Measurements from ENCODE around the gene OPCML.

The OPCML gene

DNA sequence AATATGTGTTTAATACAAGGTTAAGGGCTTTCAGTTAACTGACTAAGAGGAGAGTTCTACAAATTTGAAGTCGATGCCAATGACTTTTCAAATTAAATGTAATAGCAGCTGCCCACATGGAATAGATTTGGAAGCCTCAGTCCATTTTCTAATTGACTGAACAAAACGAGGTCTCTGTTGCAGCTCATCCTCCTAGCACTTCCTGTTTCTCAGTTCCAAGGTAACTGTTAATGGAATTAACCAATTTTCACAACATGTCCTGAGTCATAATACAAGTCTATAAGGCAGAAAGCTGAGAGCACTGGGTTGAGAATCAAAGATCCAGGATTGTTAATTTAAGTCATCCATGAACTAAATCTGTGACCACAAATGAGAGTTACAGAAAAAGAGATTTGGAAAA lies 177.2 kb downstream of the OPCML start:
- H3K4me1 Mint-ChIP-seq (ENCODE audit: low read depth): no peaks in the 10 kb centered on the region
- no peak for DNase-seq
- H3K27me3 Mint-ChIP-seq: no peaks in the 10 kb centered on the region
- H3K4me3 Mint-ChIP-seq: no peak overlapping the region
- H3K9me3 Mint-ChIP-seq: peaks cover 4% of the 10 kb centered on the region
- H3K36me3 Mint-ChIP-seq (ENCODE audit: low read depth): no peaks in the 10 kb centered on the region
- H3K27ac Mint-ChIP-seq: no peak overlapping the region

DNA sequence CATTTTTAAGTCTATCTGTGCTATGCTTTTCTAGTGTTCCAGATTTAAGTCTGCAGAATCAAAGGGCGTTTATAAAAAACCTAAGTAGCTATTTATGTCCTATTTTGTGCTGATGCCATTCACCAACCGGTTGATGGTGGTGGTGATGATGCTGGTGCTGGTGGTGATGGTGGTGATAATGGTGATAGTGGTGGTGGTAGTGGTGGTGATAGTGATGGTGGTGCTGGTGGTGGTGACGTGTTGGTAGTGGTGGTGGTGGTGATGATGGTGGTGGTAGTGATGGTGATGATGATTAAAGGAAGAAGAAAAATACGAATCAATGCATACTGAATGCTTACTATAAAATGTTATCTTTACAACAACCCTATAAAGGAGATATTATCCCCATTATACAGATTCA lies 178.2 kb downstream of the OPCML start:
- no peaks in the 10 kb centered on the region for H3K4me1 Mint-ChIP-seq (ENCODE audit: low read depth)
- H3K27me3 Mint-ChIP-seq: no peaks in the 10 kb centered on the region
- H3K36me3 Mint-ChIP-seq (ENCODE audit: low read depth): no peaks in the 10 kb centered on the region
- no peak overlapping the region for H3K27ac Mint-ChIP-seq
- no peak for DNase-seq
- no peak overlapping the region for H3K4me3 Mint-ChIP-seq
- peaks cover 4% of the 10 kb centered on the region for H3K9me3 Mint-ChIP-seq

GRCh38 chr11:133350045-133350444 lies 182.3 kb downstream of the OPCML start:
- Mint-ChIP-seq H3K36me3 (ENCODE audit: low read depth) (no peaks in the 10 kb centered on the region), H3K4me1 (ENCODE audit: low read depth) (no peaks in the 10 kb centered on the region), H3K27ac (no peak overlapping the region), H3K27me3 (no peaks in the 10 kb centered on the region), H3K4me3 (no peak overlapping the region), H3K9me3 (peaks cover 4% of the 10 kb centered on the region)
- no peak for DNase-seq

GRCh38 chr11:133347988-133348387 lies 184.3 kb downstream of the OPCML start:
- no peaks in the 10 kb centered on the region for H3K4me1 Mint-ChIP-seq (ENCODE audit: low read depth)
- no peak for DNase-seq
- H3K4me3 Mint-ChIP-seq: no peak overlapping the region
- H3K36me3 Mint-ChIP-seq (ENCODE audit: low read depth): no peaks in the 10 kb centered on the region
- H3K27ac Mint-ChIP-seq: no peak overlapping the region
- H3K9me3 Mint-ChIP-seq: no peaks in the 10 kb centered on the region
- no peaks in the 10 kb centered on the region for H3K27me3 Mint-ChIP-seq

GRCh38 chr11:133346137-133346536 lies 186.2 kb downstream of the OPCML start:
- Mint-ChIP-seq H3K27me3 (no peaks in the 10 kb centered on the region), H3K9me3 (no peaks in the 10 kb centered on the region), H3K27ac (no peak overlapping the region), H3K36me3 (ENCODE audit: low read depth) (no peaks in the 10 kb centered on the region), H3K4me1 (ENCODE audit: low read depth) (no peaks in the 10 kb centered on the region), H3K4me3 (no peak overlapping the region)
- no peak for DNase-seq

GRCh38 chr11:133343951-133344350 lies 188.3 kb downstream of the OPCML start:
- Mint-ChIP-seq H3K36me3 (ENCODE audit: low read depth) (no peaks in the 10 kb centered on the region), H3K27me3 (no peaks in the 10 kb centered on the region), H3K4me1 (ENCODE audit: low read depth) (no peaks in the 10 kb centered on the region), H3K4me3 (no peak overlapping the region), H3K9me3 (no peaks in the 10 kb centered on the region), H3K27ac (no peak overlapping the region)
- no peak for DNase-seq

GRCh38 chr11:133339495-133340140 lies 192.7 kb downstream of the OPCML start:
- H3K4me3 Mint-ChIP-seq: no peak overlapping the region
- no peaks in the 10 kb centered on the region for H3K4me1 Mint-ChIP-seq (ENCODE audit: low read depth)
- no peaks in the 10 kb centered on the region for H3K27me3 Mint-ChIP-seq
- DNase-seq: no peak
- peaks cover 6% of the 10 kb centered on the region for H3K9me3 Mint-ChIP-seq
- no peaks in the 10 kb centered on the region for H3K36me3 Mint-ChIP-seq (ENCODE audit: low read depth)
- H3K27ac Mint-ChIP-seq: no peak overlapping the region

GRCh38 chr11:133338588-133338987 lies 193.7 kb downstream of the OPCML start:
- Mint-ChIP-seq H3K4me3 (no peak overlapping the region), H3K27me3 (no peaks in the 10 kb centered on the region), H3K9me3 (peaks cover 6% of the 10 kb centered on the region), H3K27ac (no peak overlapping the region), H3K36me3 (ENCODE audit: low read depth) (no peaks in the 10 kb centered on the region), H3K4me1 (ENCODE audit: low read depth) (no peaks in the 10 kb centered on the region)
- DNase-seq: no peak

DNA sequence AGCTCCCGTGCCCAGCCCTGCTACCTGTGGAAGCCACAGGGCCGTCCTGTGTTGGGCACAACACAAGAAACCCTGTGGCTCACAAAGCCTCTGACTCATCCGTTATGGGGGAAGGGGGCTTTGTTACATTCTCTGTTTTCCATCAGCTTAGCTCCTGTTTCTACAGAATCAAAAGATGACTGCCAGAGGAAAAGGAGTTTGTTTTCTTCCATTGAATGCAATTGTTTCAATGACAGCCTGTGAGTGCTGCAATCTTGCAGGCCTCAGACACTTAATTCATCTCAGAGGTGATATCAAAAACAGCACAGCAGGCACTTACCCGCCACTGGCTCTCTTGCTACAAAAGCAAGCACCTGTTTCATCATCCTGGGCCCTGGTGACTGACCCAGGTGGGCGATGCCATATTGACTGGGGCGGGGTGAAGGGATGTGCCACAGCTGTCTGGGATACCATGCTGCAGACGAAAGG lies 194.3 kb downstream of the OPCML start:
- DNase-seq: no peak
- Mint-ChIP-seq H3K9me3 (peaks cover 6% of the 10 kb centered on the region), H3K4me1 (ENCODE audit: low read depth) (no peaks in the 10 kb centered on the region), H3K27me3 (no peaks in the 10 kb centered on the region), H3K4me3 (no peak overlapping the region), H3K27ac (no peak overlapping the region), H3K36me3 (ENCODE audit: low read depth) (no peaks in the 10 kb centered on the region)

- Mint-ChIP-seq H3K36me3 (ENCODE audit: low read depth) (no peaks in the 10 kb centered on the region), H3K4me3 (no peak overlapping the region), H3K4me1 (ENCODE audit: low read depth) (no peaks in the 10 kb centered on the region), H3K27me3 (no peaks in the 10 kb centered on the region), H3K27ac (no peak overlapping the region), H3K9me3 (peaks cover 11% of the 10 kb centered on the region)
- DNase-seq: no peak
Observed at GRCh38 chr11:133337193-133337592, 195.1 kb downstream of the OPCML start.

GRCh38 chr11:133331031-133331430 lies 201.3 kb downstream of the OPCML start:
- no peak overlapping the region for H3K27ac Mint-ChIP-seq
- DNase-seq: no peak
- no peak overlapping the region for H3K4me3 Mint-ChIP-seq
- peaks cover 7% of the 10 kb centered on the region for H3K9me3 Mint-ChIP-seq
- no peaks in the 10 kb centered on the region for H3K27me3 Mint-ChIP-seq
- H3K4me1 Mint-ChIP-seq (ENCODE audit: low read depth): no peaks in the 10 kb centered on the region
- no peaks in the 10 kb centered on the region for H3K36me3 Mint-ChIP-seq (ENCODE audit: low read depth)

DNA sequence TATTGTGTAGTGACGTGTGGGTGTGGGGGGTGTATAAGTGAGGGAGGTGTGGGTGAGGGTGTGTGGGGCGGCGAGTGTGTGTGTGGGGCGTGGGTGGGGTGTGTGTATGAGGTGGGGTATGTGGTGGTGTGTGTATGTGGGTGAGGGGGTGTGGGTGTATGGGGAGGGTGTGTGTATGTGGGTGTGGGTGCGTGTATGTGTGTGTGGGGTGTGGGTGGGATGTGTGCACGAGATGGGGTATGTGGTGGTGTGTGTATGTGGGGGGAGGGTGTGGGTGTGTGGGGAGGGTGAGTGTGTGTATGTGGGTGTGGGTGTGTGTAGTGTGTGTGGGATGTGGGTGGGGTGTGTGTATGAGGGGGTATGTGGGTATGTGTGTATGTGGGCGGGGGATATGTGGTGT lies 205.5 kb downstream of the OPCML start:
- no peak for DNase-seq
- Mint-ChIP-seq H3K9me3 (peaks cover 3% of the 10 kb centered on the region), H3K27ac (no peak overlapping the region), H3K36me3 (ENCODE audit: low read depth) (no peaks in the 10 kb centered on the region), H3K4me1 (ENCODE audit: low read depth) (no peaks in the 10 kb centered on the region), H3K4me3 (no peak overlapping the region), H3K27me3 (no peaks in the 10 kb centered on the region)

DNA sequence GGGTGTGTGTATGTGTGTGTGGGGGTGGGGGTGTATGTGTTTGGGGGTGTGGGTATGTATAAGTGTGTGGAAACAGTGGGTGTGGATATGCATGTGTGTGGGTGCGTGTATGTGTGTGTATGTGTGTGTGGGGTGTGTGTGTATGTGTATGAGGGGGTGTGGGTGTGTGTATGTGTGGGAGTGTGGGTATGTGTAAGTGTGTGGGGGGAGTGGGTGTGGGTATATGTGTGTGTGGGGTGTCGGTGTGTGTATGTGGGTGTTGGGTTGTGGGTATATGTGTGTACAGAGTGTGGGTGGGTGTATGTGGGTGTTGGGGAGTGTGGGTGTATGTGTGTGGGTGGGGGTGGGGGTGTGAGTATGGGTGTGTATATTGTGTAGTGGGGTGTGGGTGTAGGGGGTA lies 206.0 kb downstream of the OPCML start:
- DNase-seq: no peak
- Mint-ChIP-seq H3K36me3 (ENCODE audit: low read depth) (no peaks in the 10 kb centered on the region), H3K27me3 (no peaks in the 10 kb centered on the region)

DNA sequence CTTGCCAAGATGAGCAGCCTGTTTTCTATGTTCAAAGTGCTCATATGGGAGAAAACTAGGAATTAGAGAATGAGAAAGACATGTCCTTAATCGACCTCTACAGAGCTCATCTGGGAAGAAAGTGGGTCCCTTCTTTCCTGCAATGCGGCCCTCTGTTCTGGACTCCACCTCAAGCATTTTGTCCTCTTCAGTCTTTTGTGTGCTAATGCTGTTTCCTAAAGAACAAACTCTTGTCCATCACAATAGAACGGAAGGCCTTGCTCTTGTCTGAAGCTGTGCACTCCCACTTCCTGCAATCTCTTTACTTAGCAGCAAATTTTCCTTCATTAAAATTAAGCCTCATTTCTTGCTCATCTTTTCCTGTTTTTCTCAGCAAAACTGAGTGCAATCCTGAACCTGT lies 206.6 kb downstream of the OPCML start:
- DNase-seq: no peak
- Mint-ChIP-seq H3K9me3 (peaks cover 3% of the 10 kb centered on the region), H3K4me1 (ENCODE audit: low read depth) (no peaks in the 10 kb centered on the region), H3K4me3 (no peak overlapping the region), H3K27ac (no peak overlapping the region), H3K36me3 (ENCODE audit: low read depth) (no peaks in the 10 kb centered on the region), H3K27me3 (no peaks in the 10 kb centered on the region)

More for the DNA sequence above, 206.0 kb downstream of the OPCML start:
- H3K4me3 Mint-ChIP-seq: no peak overlapping the region
- no peak overlapping the region for H3K27ac Mint-ChIP-seq
- H3K4me1 Mint-ChIP-seq (ENCODE audit: low read depth): no peaks in the 10 kb centered on the region
- H3K9me3 Mint-ChIP-seq: peaks cover 3% of the 10 kb centered on the region

- Mint-ChIP-seq H3K27ac (no peak overlapping the region), H3K9me3 (peaks cover 3% of the 10 kb centered on the region), H3K4me1 (ENCODE audit: low read depth) (no peaks in the 10 kb centered on the region), H3K27me3 (no peaks in the 10 kb centered on the region), H3K4me3 (no peak overlapping the region), H3K36me3 (ENCODE audit: low read depth) (no peaks in the 10 kb centered on the region)
- no peak for DNase-seq
Observed at GRCh38 chr11:133323354-133323753, 208.9 kb downstream of the OPCML start.

- no peaks in the 10 kb centered on the region for H3K4me1 Mint-ChIP-seq (ENCODE audit: low read depth)
- no peaks in the 10 kb centered on the region for H3K27me3 Mint-ChIP-seq
- peaks cover 8% of the 10 kb centered on the region for H3K9me3 Mint-ChIP-seq
- H3K27ac Mint-ChIP-seq: no peak overlapping the region
- DNase-seq: no peak
- H3K36me3 Mint-ChIP-seq (ENCODE audit: low read depth): no peaks in the 10 kb centered on the region
- no peak overlapping the region for H3K4me3 Mint-ChIP-seq
Observed at GRCh38 chr11:133318221-133318620, 214.1 kb downstream of the OPCML start.

All from activated T-cell treated with anti-CD3 and anti-CD28 coated beads, Interleukin-2, amount 50 U/mL, for 24 hours (primary cell).